Measurements from ENCODE around the gene SMIM1.
"Not testable (repeated sequence)": the region's sequence is repeated elsewhere in the genome, so short reads cannot be mapped to it uniquely, and the experiment has no call there.

SMIM1 gene

DNA sequence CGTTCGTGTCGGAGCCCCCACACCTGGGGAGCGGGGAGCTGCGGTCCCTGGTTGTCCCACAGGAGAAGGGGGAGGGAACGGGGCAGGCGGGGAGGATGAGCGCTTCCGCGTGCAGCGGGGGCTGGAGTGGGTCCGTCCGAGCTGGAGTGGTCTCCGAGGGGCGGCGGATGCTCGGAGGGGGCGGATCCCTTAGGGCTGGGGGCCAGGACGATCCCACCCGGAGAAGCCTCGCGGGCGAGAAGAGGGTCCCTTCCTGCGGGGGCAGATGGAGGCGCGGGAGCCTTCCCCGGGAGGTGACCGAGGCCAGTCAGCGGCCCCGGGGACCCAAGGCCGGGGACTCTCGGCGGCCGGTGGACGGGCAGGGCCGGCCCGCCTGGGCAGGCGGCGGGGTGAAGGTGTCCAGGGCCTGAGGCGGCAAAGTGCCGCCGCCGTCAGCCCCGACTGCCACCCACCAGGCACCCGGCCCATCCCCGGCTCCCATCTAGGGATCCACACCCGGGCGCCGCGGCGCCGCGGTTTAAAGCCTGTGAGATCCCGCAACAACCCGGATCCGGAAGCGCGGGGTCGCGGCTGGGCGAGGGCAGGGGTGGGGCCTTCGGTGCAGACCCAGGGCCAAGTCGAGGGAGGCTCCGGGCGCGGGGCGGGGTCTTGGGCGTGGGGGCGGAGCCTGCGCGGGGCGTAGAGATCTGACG, 25.6 kb upstream of the SMIM1 start:
- ChIA-PET POLR2A (no interaction called here), CTCF (no interaction called here)
- TF ChIP-seq, protein P1, sequence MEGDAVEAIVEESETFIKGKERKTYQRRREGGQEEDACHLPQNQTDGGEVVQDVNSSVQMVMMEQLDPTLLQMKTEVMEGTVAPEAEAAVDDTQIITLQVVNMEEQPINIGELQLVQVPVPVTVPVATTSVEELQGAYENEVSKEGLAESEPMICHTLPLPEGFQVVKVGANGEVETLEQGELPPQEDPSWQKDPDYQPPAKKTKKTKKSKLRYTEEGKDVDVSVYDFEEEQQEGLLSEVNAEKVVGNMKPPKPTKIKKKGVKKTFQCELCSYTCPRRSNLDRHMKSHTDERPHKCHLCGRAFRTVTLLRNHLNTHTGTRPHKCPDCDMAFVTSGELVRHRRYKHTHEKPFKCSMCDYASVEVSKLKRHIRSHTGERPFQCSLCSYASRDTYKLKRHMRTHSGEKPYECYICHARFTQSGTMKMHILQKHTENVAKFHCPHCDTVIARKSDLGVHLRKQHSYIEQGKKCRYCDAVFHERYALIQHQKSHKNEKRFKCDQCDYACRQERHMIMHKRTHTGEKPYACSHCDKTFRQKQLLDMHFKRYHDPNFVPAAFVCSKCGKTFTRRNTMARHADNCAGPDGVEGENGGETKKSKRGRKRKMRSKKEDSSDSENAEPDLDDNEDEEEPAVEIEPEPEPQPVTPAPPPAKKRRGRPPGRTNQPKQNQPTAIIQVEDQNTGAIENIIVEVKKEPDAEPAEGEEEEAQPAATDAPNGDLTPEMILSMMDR (IDR thresholded peaks at IDR 0.05; ENCODE audit: control extremely low read depth, extremely low read depth, low read depth, missing control alignments) = no peak
- DNase-seq (ENCODE audit: extremely low spot score) = peak; percentile 97

DNA sequence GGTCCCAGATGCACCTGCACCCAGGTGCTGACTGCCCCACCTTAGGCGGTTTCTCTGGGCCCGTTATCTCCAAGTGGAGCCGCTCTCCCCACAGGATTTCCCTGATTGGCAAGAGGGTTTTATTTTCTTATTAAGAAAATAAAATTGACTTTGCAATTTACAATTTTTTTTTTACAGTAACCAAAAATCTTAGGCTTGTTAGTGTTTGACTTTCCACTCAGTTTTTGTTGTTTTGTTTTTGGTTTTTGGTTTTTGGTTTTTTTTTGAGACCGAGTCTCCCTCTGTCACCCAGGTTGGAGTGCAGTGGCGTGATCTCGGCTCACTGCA, 25.1 kb upstream of the SMIM1 start:
- no peak for DNase-seq (ENCODE audit: extremely low spot score)
- ChIA-PET POLR2A (no interaction called here), CTCF (no interaction called here)
- TF ChIP-seq, protein P1 (IDR thresholded peaks at IDR 0.05; ENCODE audit: control extremely low read depth, extremely low read depth, low read depth, missing control alignments) = no peak

DNA sequence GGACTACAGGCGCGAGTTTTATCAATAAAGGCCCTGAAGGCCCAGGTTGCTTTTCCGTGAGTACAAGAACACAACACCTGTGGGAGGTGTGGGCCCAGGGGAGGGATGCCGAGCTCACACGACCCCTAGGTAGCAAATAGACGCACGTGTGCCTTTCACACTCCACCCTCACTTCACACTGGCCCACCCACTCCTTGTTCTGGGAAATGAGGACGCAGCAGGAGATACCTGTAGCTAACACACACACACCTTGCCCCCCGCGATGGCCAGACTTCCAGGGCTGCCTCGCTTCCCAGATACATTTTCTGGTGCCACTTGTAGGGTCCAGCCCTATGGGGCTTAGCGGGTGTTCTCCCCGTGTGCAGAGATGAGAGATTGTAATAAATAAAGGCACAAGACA, 24.6 kb upstream of the SMIM1 start:
- no peak for DNase-seq (ENCODE audit: extremely low spot score)
- TF ChIP-seq, protein P1 (IDR thresholded peaks at IDR 0.05; ENCODE audit: control extremely low read depth, extremely low read depth, low read depth, missing control alignments) = no peak
- POLR2A ChIA-PET = no interaction called here
- CTCF ChIA-PET = interaction anchor here (1.3 kb wide), 1 partner anchor 23 kb away, joined by 5 read pairs; no protein-coding TSS in a partner anchor

- POLR2A ChIA-PET; DNase-seq (ENCODE audit: extremely low spot score): not testable (repeated sequence)
- CTCF ChIA-PET = interaction anchor here (1.2 to 1.3 kb wide), 2 partner anchors 11 to 24 kb away, joined by 3 to 5 read pairs; no protein-coding TSS in a partner anchor
Observed at GRCh38 chr1:3748316-3748900, 24.1 kb upstream of the SMIM1 start.

DNA sequence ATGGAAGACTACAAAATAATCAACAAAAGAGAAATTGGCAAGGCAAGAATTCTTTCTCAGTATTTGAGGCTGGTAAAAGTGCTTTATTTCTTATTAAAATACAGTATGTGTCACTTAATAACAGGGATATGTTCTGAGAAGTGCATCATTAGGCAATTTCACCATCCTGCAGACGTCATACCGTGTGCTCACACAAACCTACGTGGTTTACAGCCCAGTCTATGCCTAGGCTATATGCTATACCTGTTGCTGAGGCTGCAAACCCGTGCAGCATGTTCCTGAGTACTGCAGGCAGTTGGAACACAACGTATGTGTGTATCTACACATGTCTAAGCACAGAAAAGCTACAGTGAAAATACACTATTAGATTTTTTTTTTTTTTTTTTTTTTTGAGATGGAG, 23.0 kb upstream of the SMIM1 start:
- no peak for DNase-seq (ENCODE audit: extremely low spot score)
- POLR2A ChIA-PET = no interaction called here
- CTCF ChIA-PET = interaction anchor here (1.0 to 1.2 kb wide), 2 partner anchors 10 to 27 kb away, joined by 3 to 4 read pairs; no protein-coding TSS in a partner anchor
- TF ChIP-seq, protein P1 (IDR thresholded peaks at IDR 0.05; ENCODE audit: control extremely low read depth, extremely low read depth, low read depth, missing control alignments) = no peak

DNA sequence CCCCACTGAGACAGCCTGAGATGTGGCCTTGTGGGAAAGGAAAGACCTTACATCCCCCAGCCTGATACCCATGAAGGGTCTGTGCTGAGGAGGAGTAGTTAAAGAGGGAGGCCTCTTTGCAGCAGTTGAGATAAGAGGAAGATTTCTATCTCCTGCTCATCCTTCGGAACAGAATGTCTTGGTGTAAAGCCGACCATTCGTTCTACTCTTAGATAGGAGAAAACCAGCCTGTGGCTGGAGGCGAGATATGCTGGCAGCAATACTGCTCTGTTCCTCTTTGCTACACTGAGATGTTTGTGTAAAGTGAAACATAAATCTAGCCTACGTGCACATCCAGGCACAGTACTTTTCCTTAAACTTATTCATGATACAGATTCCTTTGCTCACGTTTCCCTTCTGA, 21.8 kb upstream of the SMIM1 start:
- POLR2A ChIA-PET = no interaction called here
- DNase-seq (ENCODE audit: extremely low spot score) = no peak
- CTCF ChIA-PET = no interaction called here
- TF ChIP-seq, protein P1 (IDR thresholded peaks at IDR 0.05; ENCODE audit: control extremely low read depth, extremely low read depth, low read depth, missing control alignments) = no peak

GRCh38 chr1:3752400-3752945, 20.1 kb upstream of the SMIM1 start, which contains the start of gene CCDC27:
Gene CCDC27, plus strand, starts transcription at chr1:3752450. Its CDS starts 32 bp downstream, at chr1:3752482.
- POLR2A ChIA-PET = no interaction called here
- CTCF ChIA-PET = interaction anchor here (1.2 kb wide), 1 partner anchor 13 kb away, joined by 3 read pairs; no protein-coding TSS in a partner anchor

More at GRCh38 chr1:3752400-3752945, 20.1 kb upstream of the SMIM1 start, which contains the start of gene CCDC27:
- TF ChIP-seq, protein P1 (IDR thresholded peaks at IDR 0.05; ENCODE audit: control extremely low read depth, extremely low read depth, low read depth, missing control alignments) = no peak
- no peak for DNase-seq (ENCODE audit: extremely low spot score)

Measured in GM10248 (cell line).